HG03159 (cell line): ENCODE data around the gene ADAM17.
"Not testable (repeated sequence)": the region's sequence is repeated elsewhere in the genome, so short reads cannot be mapped to it uniquely, and the experiment has no call there.

Source experiments
- ATAC-seq: cut with Tn5 transposase; IDR thresholded peaks from one replicate; pipeline ENCODE4 v1.9.1; 2021; ENCODE audit warnings: mild to moderate bottlenecking, moderate library complexity; ENCODE audit not compliant: unreplicated experiment

The ADAM17 gene

GRCh38 chr2:9570182-9571060 lies 14.8 kb upstream of the ADAM17 start:
- no peak for ATAC-seq

DNA sequence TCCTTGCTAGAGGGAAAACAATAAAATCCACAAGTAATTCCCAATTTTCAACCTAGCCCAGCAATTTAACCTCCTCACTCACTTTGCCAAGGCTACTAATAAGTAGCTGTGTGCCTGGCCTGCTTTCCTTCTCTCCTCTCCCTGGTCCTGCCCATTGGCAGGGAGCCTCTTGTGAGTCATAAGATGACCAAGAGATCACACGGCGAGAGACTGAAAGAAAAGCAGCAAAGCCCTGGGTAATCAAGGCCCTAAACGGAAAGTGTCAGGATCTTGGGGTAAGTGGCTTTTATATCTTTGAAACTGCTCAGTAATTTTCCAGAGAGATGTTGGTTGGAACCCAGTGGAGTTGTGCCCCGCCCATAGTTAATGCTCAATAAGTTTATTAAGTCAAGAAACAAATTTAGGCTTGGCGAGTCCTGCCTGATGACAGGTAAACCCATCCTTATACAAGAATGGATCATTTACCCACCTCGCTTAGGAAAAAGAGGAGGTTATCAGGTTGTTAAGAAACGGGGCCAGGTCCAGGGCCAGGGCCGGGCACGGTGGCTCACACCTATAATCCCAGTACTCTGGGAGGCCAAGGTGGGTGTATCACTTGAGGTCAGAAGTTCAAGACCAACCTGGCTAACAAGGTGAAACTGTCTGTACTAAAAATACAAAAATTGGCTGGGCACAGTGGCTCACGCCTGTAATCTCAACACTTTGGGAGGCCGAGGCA lies 10.0 kb upstream of the ADAM17 start:
- no peak for ATAC-seq

- no peak for ATAC-seq
These were observed 5.0 kb upstream of the ADAM17 start for GRCh38 chr2:9560628-9561027.

- no peak for ATAC-seq
These were observed 3.3 kb upstream of the ADAM17 start for GRCh38 chr2:9558948-9559381.

DNA sequence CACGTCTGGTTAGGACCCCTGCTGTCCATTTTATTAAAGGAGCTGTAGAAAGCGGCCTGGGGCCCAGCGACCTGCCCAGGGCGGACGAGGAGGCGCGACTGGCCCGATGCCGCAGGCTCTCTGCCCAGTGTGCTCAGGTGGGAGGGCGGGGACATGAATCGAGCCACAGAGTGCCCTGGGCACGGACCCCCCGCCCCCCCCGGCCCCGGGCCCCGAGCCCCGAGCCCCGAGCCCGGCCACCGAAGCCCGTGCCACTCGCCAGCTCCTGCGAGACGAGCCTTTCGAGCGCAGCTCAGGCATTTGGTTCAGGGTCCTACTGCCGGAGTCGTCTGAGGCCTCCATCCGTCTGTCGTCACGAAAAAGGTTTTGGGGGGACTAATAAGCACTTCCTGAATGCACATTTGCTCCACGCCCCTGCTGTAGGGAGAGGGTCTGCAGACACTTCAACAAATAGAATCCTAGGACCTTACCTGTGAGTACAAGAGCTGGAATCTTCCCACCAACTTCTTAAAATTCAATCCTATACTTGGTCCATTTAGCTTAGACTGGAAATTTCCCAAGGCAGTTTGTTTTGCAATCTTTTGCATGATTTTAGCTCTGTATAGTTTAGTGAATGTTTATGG lies 602 bp upstream of the ADAM17 start:
- ATAC-seq: peak; percentile 30

- ATAC-seq: no peak
These were observed 721 bp downstream of the ADAM17 start for GRCh38 chr2:9554921-9555296.

- no peak for ATAC-seq
These were observed 3.1 kb downstream of the ADAM17 start for GRCh38 chr2:9552219-9553178.

DNA sequence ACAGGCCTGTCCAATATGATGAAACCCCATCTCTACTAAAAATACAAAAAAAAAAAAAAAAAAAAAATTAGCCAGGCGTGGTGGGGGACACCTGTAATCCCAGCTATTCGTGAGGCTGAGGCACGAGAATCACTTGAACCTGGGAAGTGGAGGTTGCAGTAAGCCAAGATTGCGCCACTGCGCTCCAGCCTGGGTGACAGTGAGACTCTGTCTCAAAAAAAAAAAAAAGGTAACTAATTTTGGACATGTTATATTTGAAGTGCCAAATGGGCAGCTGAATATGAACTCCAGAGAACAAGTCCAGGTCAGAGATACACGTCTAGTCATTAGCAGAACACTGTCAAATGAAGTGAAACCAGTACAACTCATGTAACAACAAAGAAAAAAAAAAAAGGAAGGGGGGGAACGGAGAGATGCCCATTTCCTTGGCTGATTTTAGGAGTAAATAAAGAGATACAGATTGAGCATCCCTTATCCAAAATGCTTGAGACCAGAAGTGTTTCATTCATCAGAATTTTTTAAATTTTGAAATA lies 4.7 kb downstream of the ADAM17 start:
- ATAC-seq: not testable (repeated sequence)

GRCh38 chr2:9549420-9549819 lies 6.2 kb downstream of the ADAM17 start:
- no peak for ATAC-seq

GRCh38 chr2:9548506-9548905 lies 7.1 kb downstream of the ADAM17 start:
- peak; percentile 63 for ATAC-seq

GRCh38 chr2:9547262-9547991 lies 8.2 kb downstream of the ADAM17 start:
- ATAC-seq: no peak

DNA sequence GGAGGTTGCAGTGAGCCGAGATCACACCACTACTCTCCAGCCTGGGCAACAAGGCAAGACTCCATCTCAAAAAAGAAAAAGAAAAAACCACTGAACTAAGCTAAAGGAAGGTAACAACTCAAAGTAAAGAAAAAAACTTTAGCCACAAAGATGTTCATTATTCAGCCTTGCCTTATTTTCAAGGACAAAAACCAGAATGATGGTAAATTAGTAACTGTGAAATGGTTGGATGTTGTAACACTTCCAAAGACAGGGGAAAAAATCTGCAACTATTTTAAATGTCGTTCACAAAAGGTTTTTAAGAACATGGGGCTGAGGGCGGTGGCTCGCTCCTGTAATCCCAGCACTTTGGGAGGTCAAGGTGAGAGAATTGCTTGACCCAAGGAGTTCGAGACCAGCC lies 10.1 kb downstream of the ADAM17 start:
- ATAC-seq: no peak

- no peak for ATAC-seq
These were observed 12.1 kb downstream of the ADAM17 start for GRCh38 chr2:9543557-9543956.

GRCh38 chr2:9539531-9539930 lies 16.1 kb downstream of the ADAM17 start:
- ATAC-seq: no peak

GRCh38 chr2:9538000-9538507 lies 17.6 kb downstream of the ADAM17 start:
- no peak for ATAC-seq

GRCh38 chr2:9536504-9536903 lies 19.1 kb downstream of the ADAM17 start:
- no peak for ATAC-seq

DNA sequence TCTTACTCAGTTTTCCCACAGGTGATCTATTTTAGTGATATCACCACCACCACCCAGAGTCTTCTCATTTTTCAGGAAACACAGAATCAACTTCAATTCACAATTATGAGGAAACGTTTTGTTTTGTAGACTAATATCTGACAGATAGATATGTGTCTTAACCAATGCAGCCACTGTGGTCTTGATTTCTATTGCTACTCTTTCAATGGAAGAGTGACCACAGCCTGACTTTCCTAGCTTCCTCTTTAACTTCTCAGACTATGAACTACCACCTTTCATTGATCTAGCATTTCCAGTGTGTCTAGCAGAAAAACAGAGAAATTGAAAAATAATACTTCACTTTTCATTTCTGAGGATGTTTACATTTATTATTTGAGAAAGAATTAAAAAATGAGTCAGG lies 20.5 kb downstream of the ADAM17 start:
- ATAC-seq: no peak

DNA sequence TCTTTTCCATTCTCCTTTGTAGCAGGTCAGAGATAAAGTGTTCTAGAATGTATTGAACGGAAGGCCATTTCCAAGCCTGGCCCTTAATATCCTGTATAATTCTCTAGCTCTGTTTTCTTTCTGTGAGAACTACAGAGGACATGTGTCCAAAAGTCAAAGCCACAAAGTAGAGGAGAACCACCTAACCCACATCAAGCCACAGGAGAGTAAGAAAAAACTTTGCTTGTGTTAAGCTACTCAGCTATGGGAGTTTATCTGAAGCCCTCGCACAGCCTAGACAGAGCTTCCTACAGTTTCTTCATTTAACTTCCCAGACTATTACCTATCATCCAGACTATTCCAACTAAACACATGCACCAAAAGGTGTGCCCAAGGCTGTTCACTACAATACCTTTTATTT lies 22.0 kb downstream of the ADAM17 start:
- ATAC-seq: no peak

GRCh38 chr2:9532421-9532820 lies 23.2 kb downstream of the ADAM17 start:
- no peak for ATAC-seq
